ENCODE measurements around the gene APLF.
"Not testable (repeated sequence)": the region's sequence is repeated elsewhere in the genome, so short reads cannot be mapped to it uniquely, and the experiment has no call there.

APLF gene

GRCh38 chr2:68521037-68521436 is 53.7 kb downstream of the APLF start:
- DNase-seq (ENCODE audit: insufficient read length, low spot score): no peak
- no peak for FAIRE-seq

GRCh38 chr2:68526943-68527342 is 59.6 kb downstream of the APLF start:
- FAIRE-seq; DNase-seq (ENCODE audit: insufficient read length, low spot score): not testable (repeated sequence)

GRCh38 chr2:68527343-68528081 is 60.1 kb downstream of the APLF start:
- not testable (repeated sequence) for FAIRE-seq

GRCh38 chr2:68529156-68529555 is 61.8 kb downstream of the APLF start:
- FAIRE-seq; DNase-seq (ENCODE audit: insufficient read length, low spot score): not testable (repeated sequence)

More at GRCh38 chr2:68527343-68528081, 60.1 kb downstream of the APLF start:
- not testable (repeated sequence) for DNase-seq (ENCODE audit: insufficient read length, low spot score)

- DNase-seq (ENCODE audit: insufficient read length, low spot score); FAIRE-seq: not testable (repeated sequence)
Observed at GRCh38 chr2:68529651-68530050, 62.3 kb downstream of the APLF start.

- DNase-seq (ENCODE audit: insufficient read length, low spot score) (no peak), FAIRE-seq (no peak)
Observed at GRCh38 chr2:68536000-68536399, 68.6 kb downstream of the APLF start.

GRCh38 chr2:68537011-68537410 is 69.6 kb downstream of the APLF start:
- DNase-seq (ENCODE audit: insufficient read length, low spot score) (no peak), FAIRE-seq (no peak)

GRCh38 chr2:68537809-68538208 is 70.4 kb downstream of the APLF start:
- no peak for FAIRE-seq
- DNase-seq (ENCODE audit: insufficient read length, low spot score): no peak

- FAIRE-seq (no peak), DNase-seq (ENCODE audit: insufficient read length, low spot score) (no peak)
Observed at GRCh38 chr2:68544811-68545210, 77.4 kb downstream of the APLF start.

GRCh38 chr2:68548396-68548795 is 81.0 kb downstream of the APLF start:
- FAIRE-seq: no peak
- no peak for DNase-seq (ENCODE audit: insufficient read length, low spot score)

GRCh38 chr2:68553098-68553497 is 85.7 kb downstream of the APLF start:
- no peak for FAIRE-seq
- no peak for DNase-seq (ENCODE audit: insufficient read length, low spot score)

GRCh38 chr2:68555425-68556206 is 88.2 kb downstream of the APLF start:
- DNase-seq (ENCODE audit: insufficient read length, low spot score); FAIRE-seq: not testable (repeated sequence)

- DNase-seq (ENCODE audit: insufficient read length, low spot score): no peak
- FAIRE-seq: no peak
Observed at GRCh38 chr2:68556381-68556780, 89.0 kb downstream of the APLF start.

GRCh38 chr2:68558576-68558975 is 91.2 kb downstream of the APLF start:
- FAIRE-seq (no peak), DNase-seq (ENCODE audit: insufficient read length, low spot score) (no peak)

GRCh38 chr2:68559692-68560091 is 92.3 kb downstream of the APLF start:
- DNase-seq (ENCODE audit: insufficient read length, low spot score) (no peak), FAIRE-seq (no peak)

- no peak for FAIRE-seq
- DNase-seq (ENCODE audit: insufficient read length, low spot score): no peak
Observed at GRCh38 chr2:68560545-68560944, 93.2 kb downstream of the APLF start.

GRCh38 chr2:68561372-68561771 is 94.0 kb downstream of the APLF start:
- no peak for FAIRE-seq

GRCh38 chr2:68562934-68563333 is 95.5 kb downstream of the APLF start:
- no peak for DNase-seq (ENCODE audit: insufficient read length, low spot score)
- no peak for FAIRE-seq

More at GRCh38 chr2:68561372-68561771, 94.0 kb downstream of the APLF start:
- no peak for DNase-seq (ENCODE audit: insufficient read length, low spot score)

GRCh38 chr2:68564426-68564825 is 97.0 kb downstream of the APLF start:
- no peak for FAIRE-seq

GRCh38 chr2:68565273-68565672 is 97.9 kb downstream of the APLF start:
- DNase-seq (ENCODE audit: insufficient read length, low spot score) (no peak), FAIRE-seq (no peak)

More at GRCh38 chr2:68564426-68564825, 97.0 kb downstream of the APLF start:
- no peak for DNase-seq (ENCODE audit: insufficient read length, low spot score)

GRCh38 chr2:68565858-68566257 is 98.5 kb downstream of the APLF start:
- no peak for DNase-seq (ENCODE audit: insufficient read length, low spot score)
- FAIRE-seq: no peak

- DNase-seq (ENCODE audit: insufficient read length, low spot score): no peak
- FAIRE-seq: no peak
Observed at GRCh38 chr2:68566362-68566761, 99.0 kb downstream of the APLF start.

Measured in GM19239 (cell line).